ENCODE results near the gene CXXC4. TPM values are rescaled to one million over a fixed set of nuclear protein-coding genes. Genes with fewer than 3 reads are reported as not detected.

The CXXC4 gene
- under 0.01 and 0.14 TPM in 2 replicates for total RNA-seq

DNA sequence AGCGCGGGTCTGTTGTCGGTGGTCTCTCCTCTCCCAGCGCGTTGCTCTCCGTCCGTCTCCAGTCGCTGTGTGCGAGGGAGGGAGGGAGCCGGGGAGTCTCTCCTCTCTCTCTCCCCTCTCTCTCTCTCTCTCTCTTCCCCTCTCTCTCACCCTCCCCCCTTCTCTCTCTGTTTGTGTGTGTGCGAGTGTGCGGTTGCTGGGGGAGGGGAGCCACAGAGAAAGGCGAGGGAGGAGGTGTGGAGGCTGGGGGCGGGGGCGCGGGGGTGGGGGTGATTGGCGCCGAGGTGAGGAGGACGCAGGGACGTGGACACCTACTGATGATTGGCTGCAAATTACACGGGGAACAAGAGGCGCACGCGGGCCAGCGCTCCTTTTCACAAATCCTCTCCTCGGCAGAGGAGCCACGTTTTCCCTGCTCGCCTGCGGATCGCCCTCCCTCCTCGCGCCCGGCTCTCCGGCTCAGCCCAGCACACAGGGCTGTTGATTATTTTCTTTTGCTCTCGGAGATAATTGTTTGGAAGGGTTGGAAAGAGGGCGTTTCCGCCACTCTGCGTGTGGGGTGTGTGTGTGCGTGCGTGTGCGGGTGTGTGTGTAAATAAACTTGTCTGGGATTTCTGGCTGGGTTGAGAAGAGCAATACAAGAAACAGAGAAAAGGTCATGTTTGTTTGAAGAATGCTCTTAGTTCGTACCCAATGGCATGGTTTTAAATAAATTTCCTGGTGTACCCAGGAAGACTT, at the start of gene CXXC4:
Gene CXXC4 (minus strand): TSS at position 73 of the 738 bp plus-strand sequence. CDS start 3,092 bp downstream, outside the sequence.

All from placental pericyte (primary cell).